Trophoblast cell (in vitro differentiated cells and primary cell): ENCODE measurements around the gene APOL5.

Experiments
- DNase-seq, 2 donors: peaks; one replicate each; pipeline ENCODE4 v3.0.0-alpha.2; 2016
- H2AFZ ChIP-seq: 2 replicates; pipeline ENCODE4 v1.6.1; 2013; ENCODE audit warnings: low read length, moderate library complexity, mild to moderate bottlenecking; ENCODE audit not compliant: insufficient read depth, poor library complexity
- H2AK5ac ChIP-seq: 2 replicates; pipeline ENCODE4 v1.6.1; 2013; ENCODE audit warnings: mild to moderate bottlenecking, low read length
- H2BK120ac ChIP-seq: 2 replicates; pipeline ENCODE4 v1.6.1; 2013; ENCODE audit warnings: low read length, mild to moderate bottlenecking, moderate library complexity; ENCODE audit not compliant: insufficient read depth, poor library complexity
- H2BK12ac ChIP-seq: 2 replicates; pipeline ENCODE4 v1.6.1; 2013; ENCODE audit warnings: mild to moderate bottlenecking, low read length, moderate library complexity
- H2BK5ac ChIP-seq: 2 replicates; pipeline ENCODE4 v1.6.1; 2013; ENCODE audit warnings: low read length, low read depth, moderate library complexity, mild to moderate bottlenecking; ENCODE audit not compliant: poor library complexity
- H3K14ac ChIP-seq: 2 replicates; pipeline ENCODE4 v1.6.1; 2013; ENCODE audit warnings: mild to moderate bottlenecking, low read length
- H3K18ac ChIP-seq: 2 replicates; pipeline ENCODE4 v1.6.1; 2013; ENCODE audit warnings: mild to moderate bottlenecking, low read length
- H3K23ac ChIP-seq: 2 replicates; pipeline ENCODE4 v1.6.1; 2013; ENCODE audit warnings: low read length
- H3K27ac ChIP-seq: 2 replicates; pipeline ENCODE4 v1.5.1; 2013; ENCODE audit warnings: low read depth, mild to moderate bottlenecking, inconsistent platforms, low read length, moderate library complexity
- H3K27me3 ChIP-seq: 2 replicates; pipeline ENCODE4 v1.6.1; 2013; ENCODE audit warnings: inconsistent platforms, mild to moderate bottlenecking, low read length, moderate library complexity; ENCODE audit not compliant: insufficient read depth
- H3K36me3 ChIP-seq, 2 experiments: 1 replicate in 1 of 2; 2 replicates in 1 of 2; pipeline ENCODE4 v1.6.1; 2013; ENCODE audit warnings: low read length in 2 of 2, mild to moderate bottlenecking in 2 of 2, moderate library complexity in 1 of 2; ENCODE audit not compliant: insufficient read depth in 2 of 2, control insufficient read depth in 1 of 2
- H3K4ac ChIP-seq: 2 replicates; pipeline ENCODE4 v1.6.1; 2013; ENCODE audit warnings: low read depth, mild to moderate bottlenecking, low read length, moderate library complexity
- H3K4me1 ChIP-seq, 2 experiments: 1 replicate in 1 of 2; 2 replicates in 1 of 2; pipeline ENCODE4 v1.6.1; 2013; ENCODE audit warnings: low read length in 2 of 2, mild to moderate bottlenecking in 2 of 2, moderate library complexity in 1 of 2; ENCODE audit not compliant: insufficient read depth in 2 of 2, control insufficient read depth in 1 of 2
- H3K4me2 ChIP-seq: 2 replicates; pipeline ENCODE4 v1.6.1; 2013; ENCODE audit warnings: inconsistent platforms, mild to moderate bottlenecking, low read length, moderate library complexity
- H3K4me3 ChIP-seq: 2 replicates; pipeline ENCODE4 v1.5.1; 2013; ENCODE audit warnings: mild to moderate bottlenecking, low read depth, low read length, inconsistent platforms
- H3K79me1 ChIP-seq: one replicate; pipeline ENCODE4 v1.6.1; 2013; ENCODE audit warnings: low read length
- H3K79me2 ChIP-seq: 2 replicates; pipeline ENCODE4 v1.6.1; 2013; ENCODE audit warnings: low read length, mild to moderate bottlenecking; ENCODE audit not compliant: control insufficient read depth, insufficient read depth, poor library complexity
- H3K9ac ChIP-seq: 2 replicates; pipeline ENCODE4 v1.6.1; 2013; ENCODE audit warnings: mild to moderate bottlenecking, low read length
- H3K9me3 ChIP-seq: 2 replicates; pipeline ENCODE4 v1.6.1; 2013; ENCODE audit warnings: low read depth, mild to moderate bottlenecking, control low read depth, inconsistent platforms, low read length; ENCODE audit not compliant: insufficient read depth
- H4K12ac ChIP-seq: 2 replicates; pipeline ENCODE4 v1.6.1; 2013; ENCODE audit warnings: low read depth, mild to moderate bottlenecking, low read length, moderate library complexity
- H4K8ac ChIP-seq: 2 replicates; pipeline ENCODE4 v1.6.1; 2013; ENCODE audit warnings: low read depth, mild to moderate bottlenecking, low read length, moderate library complexity
- H4K91ac ChIP-seq: one replicate; pipeline ENCODE4 v1.6.1; 2013; ENCODE audit warnings: low read depth, mild to moderate bottlenecking, low read length, moderate library complexity
- WGBS: extraction: QIAGEN DNeasy Blood & Tissue Kit; methylation state at CpG from one replicate; pipeline ENCODE4 v1.1.7; 2013; ENCODE audit warnings: missing lambda C conversion rate; ENCODE audit not compliant: insufficient read length, insufficient coverage; ENCODE audit errors: extremely low coverage; 5-methylcytosine and 5-hydroxymethylcytosine counted together

The APOL5 gene

GRCh38 chr22:35742342-35743100 is 24.8 kb downstream of the APOL5 start:
- Histone ChIP-seq H3K4ac (no peak overlapping the region), H2BK12ac (no peak overlapping the region), H4K12ac (no peak overlapping the region), H4K91ac (no peak overlapping the region), H3K9ac (no peak overlapping the region), H3K4me3 (no peak overlapping the region), H3K27me3 (no peaks in the 10 kb centered on the region), H4K8ac (no peak overlapping the region), H3K27ac (no peak overlapping the region), H3K9me3 (no peaks in the 10 kb centered on the region), H2BK5ac (no peak overlapping the region), H2AFZ (no peak overlapping the region), H3K4me2 (no peak overlapping the region), H2AK5ac (no peak overlapping the region), H3K4me1 (no peaks in the 10 kb centered on the region), H3K18ac (no peak overlapping the region), H3K23ac (no peak overlapping the region), H3K79me1 (no peaks in the 10 kb centered on the region), H3K36me3 (peaks cover 14 to 32% of the 10 kb centered on the region in 2 experiments), H3K14ac (no peak overlapping the region), H2BK120ac (no peak overlapping the region), H3K79me2 (no peaks in the 10 kb centered on the region)
- no CpG with 5 or more reads among the region's 9 CpGs for WGBS
- peak; percentile 71 to 95 for DNase-seq

GRCh38 chr22:35743326-35743860 is 25.7 kb downstream of the APOL5 start:
- no peak overlapping the region for H4K91ac ChIP-seq
- no peaks in the 10 kb centered on the region for H3K9me3 ChIP-seq
- no peaks in the 10 kb centered on the region for H3K4me1 ChIP-seq
- no peak overlapping the region for H3K18ac ChIP-seq
- H3K79me1 ChIP-seq: no peaks in the 10 kb centered on the region
- no peak overlapping the region for H2BK120ac ChIP-seq
- no peak overlapping the region for H3K4me3 ChIP-seq
- DNase-seq: peak in 1 of 2 donors; percentile 31
- H2BK12ac ChIP-seq: no peak overlapping the region
- no peak overlapping the region for H3K14ac ChIP-seq
- no peak overlapping the region for H2AFZ ChIP-seq
- WGBS: no CpG with 5 or more reads among the region's 6 CpGs
- no peak overlapping the region for H3K23ac ChIP-seq
- H2AK5ac ChIP-seq: no peak overlapping the region
- H2BK5ac ChIP-seq: no peak overlapping the region
- no peaks in the 10 kb centered on the region for H3K27me3 ChIP-seq
- no peak overlapping the region for H3K27ac ChIP-seq
- no peak overlapping the region for H4K12ac ChIP-seq
- no peak overlapping the region for H3K9ac ChIP-seq
- no peak overlapping the region for H3K4ac ChIP-seq
- H3K36me3 ChIP-seq: peaks cover 9 to 26% of the 10 kb centered on the region in 2 experiments
- no peak overlapping the region for H3K4me2 ChIP-seq
- no peaks in the 10 kb centered on the region for H3K79me2 ChIP-seq
- no peak overlapping the region for H4K8ac ChIP-seq

GRCh38 chr22:35746248-35746647 is 28.6 kb downstream of the APOL5 start:
- Histone ChIP-seq H3K79me1 (no peaks in the 10 kb centered on the region), H3K23ac (no peak overlapping the region), H2AFZ (no peak overlapping the region), H3K9ac (no peak overlapping the region), H3K4ac (no peak overlapping the region), H4K8ac (no peak overlapping the region), H2BK5ac (no peak overlapping the region), H3K36me3 (peaks cover 5 to 19% of the 10 kb centered on the region in 2 experiments), H3K4me3 (no peak overlapping the region), H4K91ac (no peak overlapping the region), H3K14ac (no peak overlapping the region), H2BK120ac (no peak overlapping the region), H3K4me2 (no peak overlapping the region), H3K27ac (no peak overlapping the region), H3K79me2 (no peaks in the 10 kb centered on the region), H3K27me3 (no peaks in the 10 kb centered on the region), H4K12ac (no peak overlapping the region), H3K18ac (no peak overlapping the region), H3K9me3 (no peaks in the 10 kb centered on the region), H2BK12ac (no peak overlapping the region), H2AK5ac (no peak overlapping the region), H3K4me1 (no peaks in the 10 kb centered on the region)
- WGBS: no CpG with 5 or more reads among the region's 9 CpGs
- no peak for DNase-seq

- Histone ChIP-seq H4K91ac (no peak overlapping the region), H3K4me1 (no peaks in the 10 kb centered on the region), H3K9me3 (no peaks in the 10 kb centered on the region), H3K23ac (no peak overlapping the region), H4K12ac (no peak overlapping the region), H3K79me2 (no peaks in the 10 kb centered on the region), H2BK12ac (no peak overlapping the region), H2BK120ac (no peak overlapping the region), H2AK5ac (no peak overlapping the region), H2AFZ (no peak overlapping the region), H3K4ac (no peak overlapping the region), H3K4me2 (no peak overlapping the region), H2BK5ac (no peak overlapping the region), H3K18ac (no peak overlapping the region), H3K36me3 (peaks cover 5 to 19% of the 10 kb centered on the region in 2 experiments), H3K14ac (no peak overlapping the region), H3K27ac (no peak overlapping the region), H3K27me3 (no peaks in the 10 kb centered on the region), H3K9ac (no peak overlapping the region), H3K4me3 (no peak overlapping the region), H4K8ac (no peak overlapping the region), H3K79me1 (no peaks in the 10 kb centered on the region)
- WGBS: no CpG with 5 or more reads among the region's 4 CpGs
- DNase-seq: no peak
Observed at GRCh38 chr22:35746946-35747703, 29.5 kb downstream of the APOL5 start.
